Measurements from ENCODE around the gene PRMT7. TPM values are rescaled to one million over a fixed set of nuclear protein-coding genes. Genes with fewer than 3 reads are reported as not detected.

PRMT7 gene
- total and polyA plus RNA-seq, 9 donors = 27.8 to 43.4 (median 37.8) TPM

DNA sequence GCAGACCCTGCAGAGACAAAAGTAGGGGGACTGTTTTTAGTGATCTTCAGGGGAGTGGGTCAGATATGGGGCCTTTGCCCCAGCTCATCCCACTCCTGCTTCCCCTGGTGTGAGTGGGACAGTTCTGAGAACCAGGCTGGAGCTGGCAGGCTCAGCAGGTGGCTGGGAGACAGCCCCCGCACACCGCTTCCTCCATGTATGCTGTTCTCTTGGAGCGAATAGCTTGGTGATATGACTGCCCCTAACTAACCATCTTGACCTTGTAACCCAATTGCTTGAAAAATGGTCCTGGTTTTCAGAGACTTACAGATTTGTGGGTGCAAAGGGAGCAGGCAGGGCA is 61.5 kb downstream of the PRMT7 start:
- WGBS, 3 donors = 86 to 95% (median 91%) methylated on average over 3 of the region's 3 CpGs

DNA sequence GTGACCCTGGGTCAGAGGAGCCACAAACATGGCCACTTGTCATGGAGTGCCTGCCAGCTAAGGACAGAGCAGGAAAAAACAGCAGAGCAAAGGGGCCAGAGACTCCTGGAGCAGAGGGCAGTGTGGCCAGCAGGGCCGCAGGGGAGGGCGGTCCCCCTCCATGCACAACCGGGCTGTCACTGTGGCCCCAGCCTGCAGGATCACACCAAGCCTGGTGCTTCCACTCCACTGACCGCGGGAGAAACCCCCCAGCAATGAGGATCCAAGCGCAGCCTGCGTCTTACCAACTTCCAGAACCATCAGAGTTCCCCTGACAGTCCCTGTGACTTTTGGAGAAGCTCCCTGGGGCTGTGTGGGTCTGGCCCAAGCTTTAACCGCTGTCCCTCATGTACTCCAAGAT is 62.0 kb downstream of the PRMT7 start:
- Histone ChIP-seq H3K27me3 (no peaks in the 10 kb centered on the region), H3K4me1 (ENCODE audit: insufficient read depth) (no peaks in the 10 kb centered on the region), H3K36me3 (no peaks in the 10 kb centered on the region), H3K9me3 (no peaks in the 10 kb centered on the region), H3K27ac (no peak overlapping the region), H3K4me3 (no peak overlapping the region)
- no peak for TF ChIP-seq POLR2A (IDR thresholded peaks at IDR 0.05)
- TF ChIP-seq EP300 (IDR thresholded peaks at IDR 0.05) = no peak
- TF ChIP-seq, protein P1, sequence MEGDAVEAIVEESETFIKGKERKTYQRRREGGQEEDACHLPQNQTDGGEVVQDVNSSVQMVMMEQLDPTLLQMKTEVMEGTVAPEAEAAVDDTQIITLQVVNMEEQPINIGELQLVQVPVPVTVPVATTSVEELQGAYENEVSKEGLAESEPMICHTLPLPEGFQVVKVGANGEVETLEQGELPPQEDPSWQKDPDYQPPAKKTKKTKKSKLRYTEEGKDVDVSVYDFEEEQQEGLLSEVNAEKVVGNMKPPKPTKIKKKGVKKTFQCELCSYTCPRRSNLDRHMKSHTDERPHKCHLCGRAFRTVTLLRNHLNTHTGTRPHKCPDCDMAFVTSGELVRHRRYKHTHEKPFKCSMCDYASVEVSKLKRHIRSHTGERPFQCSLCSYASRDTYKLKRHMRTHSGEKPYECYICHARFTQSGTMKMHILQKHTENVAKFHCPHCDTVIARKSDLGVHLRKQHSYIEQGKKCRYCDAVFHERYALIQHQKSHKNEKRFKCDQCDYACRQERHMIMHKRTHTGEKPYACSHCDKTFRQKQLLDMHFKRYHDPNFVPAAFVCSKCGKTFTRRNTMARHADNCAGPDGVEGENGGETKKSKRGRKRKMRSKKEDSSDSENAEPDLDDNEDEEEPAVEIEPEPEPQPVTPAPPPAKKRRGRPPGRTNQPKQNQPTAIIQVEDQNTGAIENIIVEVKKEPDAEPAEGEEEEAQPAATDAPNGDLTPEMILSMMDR (IDR thresholded peaks at IDR 0.05) = no peak
- intact Hi-C loops (cut with DNase I) = no loop called here
- WGBS, 3 donors = 90 to 95% (median 94%) methylated on average over 8 of the region's 8 CpGs
- no peak for DNase-seq

More for the DNA sequence above, 61.5 kb downstream of the PRMT7 start:
- intact Hi-C loops (cut with DNase I) = no loop called here
- DNase-seq = no peak
- H3K4me1 ChIP-seq (ENCODE audit: insufficient read depth) = no peaks in the 10 kb centered on the region
- no peaks in the 10 kb centered on the region for H3K36me3 ChIP-seq
- H3K27ac ChIP-seq = no peak overlapping the region
- no peak overlapping the region for H3K4me3 ChIP-seq
- TF ChIP-seq EP300 (IDR thresholded peaks at IDR 0.05) (no peak), POLR2A (IDR thresholded peaks at IDR 0.05) (no peak)
- TF ChIP-seq, protein P1 (IDR thresholded peaks at IDR 0.05) = no peak
- no peaks in the 10 kb centered on the region for H3K9me3 ChIP-seq
- H3K27me3 ChIP-seq = no peaks in the 10 kb centered on the region

DNA sequence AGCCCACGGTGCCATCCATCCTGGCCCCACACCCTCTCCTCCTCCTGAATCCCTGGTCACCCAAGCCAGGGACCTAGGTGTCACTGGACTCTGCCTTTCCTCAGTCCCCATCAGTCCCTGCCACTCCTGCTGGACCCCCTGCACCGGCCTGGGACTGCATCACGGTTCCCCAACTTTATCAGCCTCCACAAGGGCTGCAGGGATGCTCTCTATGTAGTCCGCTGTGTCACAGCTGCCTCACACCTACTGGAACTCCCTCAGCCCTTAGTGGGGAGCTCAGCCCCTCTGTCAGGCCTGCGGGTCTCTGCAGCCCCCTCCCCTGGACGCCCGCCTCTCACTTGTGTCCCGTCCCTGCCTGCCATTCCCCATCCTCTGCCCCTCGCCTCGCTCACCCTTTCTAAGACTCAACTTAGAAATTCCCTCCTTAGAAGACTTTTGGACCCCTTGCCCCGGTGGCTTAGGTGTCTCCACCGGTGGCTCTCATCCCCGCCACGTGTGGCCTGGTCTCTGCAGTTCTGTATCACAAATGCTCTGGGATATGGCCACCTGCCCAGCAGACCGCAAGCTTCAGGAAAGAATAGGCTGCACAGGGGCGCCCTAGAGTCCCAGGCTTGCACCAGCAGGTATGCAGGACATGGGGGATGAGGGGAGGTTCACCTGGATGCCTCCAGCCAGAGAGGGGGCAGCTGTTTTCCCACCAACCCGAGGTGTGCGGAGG is 62.9 kb downstream of the PRMT7 start:
- H3K4me1 ChIP-seq (ENCODE audit: insufficient read depth) = no peaks in the 10 kb centered on the region
- no peaks in the 10 kb centered on the region for H3K9me3 ChIP-seq
- 86 to 90% (median 87%) methylated on average over 18 of the region's 18 CpGs for WGBS, 3 donors
- no peak for DNase-seq
- H3K27ac ChIP-seq = no peak overlapping the region
- intact Hi-C loops (cut with DNase I) = no loop called here
- no peaks in the 10 kb centered on the region for H3K36me3 ChIP-seq
- H3K27me3 ChIP-seq = no peaks in the 10 kb centered on the region
- no peak for TF ChIP-seq POLR2A (IDR thresholded peaks at IDR 0.05)
- TF ChIP-seq, protein P1 (IDR thresholded peaks at IDR 0.05) = no peak
- no peak overlapping the region for H3K4me3 ChIP-seq

DNA sequence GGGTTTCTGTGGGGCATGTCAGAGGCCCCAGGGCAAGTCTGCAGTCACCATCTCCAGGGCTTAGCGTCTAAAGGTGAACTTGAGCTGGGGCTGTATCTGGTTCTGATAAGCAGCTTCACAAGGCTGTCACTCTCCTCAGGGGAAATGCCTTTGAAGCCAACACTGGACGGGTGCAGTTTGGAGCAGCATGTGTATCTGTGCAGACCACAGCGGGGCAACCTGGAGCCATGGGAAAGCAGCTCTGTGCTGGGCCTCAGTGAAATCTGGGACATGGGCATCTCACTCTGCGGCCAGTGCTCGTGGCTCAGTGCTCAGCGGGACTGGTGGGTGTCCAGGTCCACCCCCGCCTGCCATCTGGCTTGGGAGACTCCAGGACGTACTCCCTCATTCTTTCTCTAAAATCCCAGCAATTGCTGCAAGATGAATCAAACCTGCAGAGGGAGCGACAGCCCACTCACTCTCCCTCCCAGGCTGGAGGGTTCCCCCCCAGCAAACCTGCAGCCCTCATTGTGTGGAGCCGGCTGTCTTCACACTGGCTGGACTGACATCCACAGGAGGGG is 63.5 kb downstream of the PRMT7 start:
- no peak for DNase-seq
- no peak for TF ChIP-seq POLR2A (IDR thresholded peaks at IDR 0.05)
- TF ChIP-seq, protein P1 (IDR thresholded peaks at IDR 0.05) = no peak
- TF ChIP-seq EP300 (IDR thresholded peaks at IDR 0.05) = no peak
- intact Hi-C loops (cut with DNase I) = no loop called here
- 78 to 83% (median 82%) methylated on average over 10 of the region's 10 CpGs for WGBS, 3 donors
- Histone ChIP-seq H3K9me3 (no peaks in the 10 kb centered on the region), H3K4me3 (no peak overlapping the region), H3K27ac (no peak overlapping the region), H3K4me1 (ENCODE audit: insufficient read depth) (no peaks in the 10 kb centered on the region), H3K36me3 (no peaks in the 10 kb centered on the region), H3K27me3 (no peaks in the 10 kb centered on the region)

All from ovary (tissue), 9 donors.